Pancreas (tissue), 10 donors: Measurements from ENCODE around the gene LDLRAD4. TPM values are rescaled to one million over a fixed set of nuclear protein-coding genes. Genes with fewer than 3 reads are reported as not detected.

ENCODE experiments used
- ATAC-seq, 4 donors: fragments of 200-7000 bp; cut with Tn5 transposase; one replicate each; pipeline versions ENCODE4 v1.8.0 to v1.9.1; 2020; ENCODE audit warnings: mild to moderate bottlenecking in 4 of 4, moderate library complexity in 4 of 4
- DNase-seq, 6 donors: peaks; one replicate each; pipeline ENCODE4 v3.0.0-alpha.2; 2020
- FAIRE-seq: peaks from 2 replicates; lab custom pipeline; 2012; peaks lifted over from hg19 to GRCh38; lab: Jason Lieb, UNC
- H3K27ac ChIP-seq, 4 donors: fragments of 200-600 bp; sonication (generic); 1 replicate in 3 of 4; 2 replicates in 1 of 4; pipeline versions ENCODE4 v1.5.0 to v1.8.0; 2020
- H3K27me3 ChIP-seq, 4 donors: fragments of 200-600 bp; one replicate each; pipeline ENCODE4 v1.8.0; 2021
- H3K36me3 ChIP-seq, 3 donors: fragments of 200-600 bp; sonication (generic) in 1 of 3; one replicate each; pipeline versions ENCODE4 v1.5.0 to v1.8.0; 2020 to 2021
- H3K4me1 ChIP-seq, 3 donors: fragments of 200-600 bp; one replicate each; pipeline ENCODE4 v1.8.0; 2021
- H3K4me3 ChIP-seq, 4 donors: fragments of 200-600 bp; sonication (generic) in 2 of 4; one replicate each; pipeline versions ENCODE4 v1.5.0 to v1.8.0; 2020 to 2021
- H3K9me3 ChIP-seq, 4 donors: fragments of 200-600 bp; one replicate each; pipeline ENCODE4 v1.8.0; 2021
- WGBS, 2 donors: extraction: QIAGEN DNeasy Blood & Tissue Kit; methylation state at CpG; one replicate each; pipeline ENCODE4 v1.1.7; 2013; 5-methylcytosine and 5-hydroxymethylcytosine counted together
- intact Hi-C, 3 donors: fragments of 100-400 bp; cut with DNase I; formaldehyde crosslinking; loops; one replicate each; pipeline versions ENCODE4 v1.11.1 to v1.14.2; 2022
- polyA plus RNA-seq, 2 donors: library from polyadenylated mRNA; stranded (reverse); fragments of 200-250 nt; gene quantifications; one replicate each; pipeline ENCODE4 v1.2.3, GENCODE V29; 2013
- total RNA-seq, 6 donors: library from RNA; stranded (reverse); fragmentation: NEBNext Ultra II Directional in 4 of 6; extraction: Animal tissue kit (Norgen Biotek cat#: 25700) in 4 of 6; gene quantifications; one replicate each; pipeline versions ENCODE4 v1.2.1 to v1.2.4, GENCODE V29; 2021 to 2023
- TF ChIP-seq, protein P1 (sequence below), 4 donors: fragments of 200-600 bp; sonication (generic) in 3 of 4; IDR thresholded peaks; one replicate each; pipeline versions ENCODE4 v1.5.0 to v1.8.0; 2021; ENCODE audit warnings: antibody characterized with exemption in 4 of 4
- donor health status: healthy with polysubstance abuse.
- donor health status: DM: no; HTN: no; CAD: no; lungs with moderate emphysema.
- donor health status: DM: no; HTN: no; CAD: no.
- donor health status: control.
- donor health status: control.
- donor health status: Bipolar disorder and iron deficiency.
- donor health status: DM: yes; HTN: yes; CAD: no.
- donor health status: DM: no; HTN: no; CAD: no.
- donor health status: DM: no; HTN: no; CAD: no.
- donor health status: DM: yes; HTN: yes; CAD: no.

The LDLRAD4 gene
- total and polyA plus RNA-seq, 8 donors, result 2.5 to 21.8 (median 5.7) TPM

GRCh38 chr18:13390711-13391110 lies 172.2 kb downstream of the LDLRAD4 start:
- Histone ChIP-seq H3K4me3 (no peak overlapping the region), H3K27ac (no peak overlapping the region), H3K27me3 (no peaks in the 10 kb centered on the region), H3K36me3 (no peaks in the 10 kb centered on the region), H3K4me1 (no peaks in the 10 kb centered on the region), H3K9me3 (no peaks in the 10 kb centered on the region)
- DNase-seq (no peak), ATAC-seq (no peak), FAIRE-seq (no peak)
- intact Hi-C loops, result no loop called here
- TF ChIP-seq, protein P1, sequence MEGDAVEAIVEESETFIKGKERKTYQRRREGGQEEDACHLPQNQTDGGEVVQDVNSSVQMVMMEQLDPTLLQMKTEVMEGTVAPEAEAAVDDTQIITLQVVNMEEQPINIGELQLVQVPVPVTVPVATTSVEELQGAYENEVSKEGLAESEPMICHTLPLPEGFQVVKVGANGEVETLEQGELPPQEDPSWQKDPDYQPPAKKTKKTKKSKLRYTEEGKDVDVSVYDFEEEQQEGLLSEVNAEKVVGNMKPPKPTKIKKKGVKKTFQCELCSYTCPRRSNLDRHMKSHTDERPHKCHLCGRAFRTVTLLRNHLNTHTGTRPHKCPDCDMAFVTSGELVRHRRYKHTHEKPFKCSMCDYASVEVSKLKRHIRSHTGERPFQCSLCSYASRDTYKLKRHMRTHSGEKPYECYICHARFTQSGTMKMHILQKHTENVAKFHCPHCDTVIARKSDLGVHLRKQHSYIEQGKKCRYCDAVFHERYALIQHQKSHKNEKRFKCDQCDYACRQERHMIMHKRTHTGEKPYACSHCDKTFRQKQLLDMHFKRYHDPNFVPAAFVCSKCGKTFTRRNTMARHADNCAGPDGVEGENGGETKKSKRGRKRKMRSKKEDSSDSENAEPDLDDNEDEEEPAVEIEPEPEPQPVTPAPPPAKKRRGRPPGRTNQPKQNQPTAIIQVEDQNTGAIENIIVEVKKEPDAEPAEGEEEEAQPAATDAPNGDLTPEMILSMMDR (IDR thresholded peaks at IDR 0.05), result no peak
- 89 to 90% methylated on average over 4 of the region's 4 CpGs for WGBS, 2 donors

- H3K4me3 ChIP-seq, result no peak overlapping the region
- DNase-seq (no peak), FAIRE-seq (no peak), ATAC-seq (no peak)
- H3K27ac ChIP-seq, result no peak overlapping the region
- H3K4me1 ChIP-seq, result no peaks in the 10 kb centered on the region
- 84 to 86% methylated on average over 12 of the region's 12 CpGs for WGBS, 2 donors
- no peaks in the 10 kb centered on the region for H3K27me3 ChIP-seq
- no peaks in the 10 kb centered on the region for H3K9me3 ChIP-seq
- intact Hi-C loops, result no loop called here
- TF ChIP-seq, protein P1 (IDR thresholded peaks at IDR 0.05), result no peak
- no peaks in the 10 kb centered on the region for H3K36me3 ChIP-seq
Observed at GRCh38 chr18:13392029-13392750, 173.6 kb downstream of the LDLRAD4 start.

DNA sequence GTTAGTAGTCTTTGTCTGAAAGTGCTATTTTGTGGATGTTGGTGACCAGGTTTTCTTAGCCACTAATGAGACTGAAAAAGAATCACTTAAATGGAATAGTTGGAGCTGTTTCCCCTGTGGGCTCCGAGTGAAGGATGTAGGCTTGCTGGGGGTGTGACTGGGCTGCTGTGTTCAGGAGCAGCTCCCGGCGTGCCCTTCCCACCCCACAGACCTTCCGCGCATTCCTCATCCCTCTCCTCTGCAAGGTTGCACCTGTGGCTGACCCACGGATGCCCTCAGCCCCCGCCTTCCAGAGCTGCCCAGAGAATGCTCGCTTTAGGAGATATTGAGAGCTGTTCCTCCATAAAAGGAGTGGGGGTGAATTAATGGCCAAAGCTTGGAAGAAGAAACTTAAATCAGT lies 174.3 kb downstream of the LDLRAD4 start:
- no peak overlapping the region for H3K27ac ChIP-seq
- H3K4me3 ChIP-seq, result no peak overlapping the region
- TF ChIP-seq, protein P1 (IDR thresholded peaks at IDR 0.05), result no peak
- no peaks in the 10 kb centered on the region for H3K9me3 ChIP-seq
- no peaks in the 10 kb centered on the region for H3K36me3 ChIP-seq
- no peak for DNase-seq
- intact Hi-C loops, result no loop called here
- H3K4me1 ChIP-seq, result no peaks in the 10 kb centered on the region
- 43 to 50% methylated on average over 8 of the region's 8 CpGs for WGBS, 2 donors
- no peak for ATAC-seq
- no peak for FAIRE-seq
- no peaks in the 10 kb centered on the region for H3K27me3 ChIP-seq

DNA sequence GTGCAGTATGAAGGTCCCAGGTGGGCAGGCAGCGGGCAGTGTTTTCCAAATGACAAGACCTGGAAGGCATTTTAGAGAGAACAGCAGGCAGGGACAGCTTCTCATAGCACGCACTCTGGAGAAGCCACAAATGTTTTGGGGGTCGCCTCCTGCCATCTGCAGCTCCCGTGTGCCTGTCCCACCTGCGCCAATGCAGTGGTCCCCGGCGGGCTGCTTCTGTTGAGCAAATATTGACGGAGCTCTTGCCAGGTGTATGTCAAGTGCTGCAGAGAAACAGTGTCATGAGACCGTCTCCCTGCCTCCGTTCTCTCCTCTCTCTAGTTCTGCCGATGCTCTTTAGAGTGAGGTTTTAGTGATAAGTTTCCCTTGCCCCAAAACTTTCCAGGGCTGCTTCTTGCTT lies 174.8 kb downstream of the LDLRAD4 start:
- FAIRE-seq (no peak), DNase-seq (no peak), ATAC-seq (no peak)
- Histone ChIP-seq H3K4me1 (no peaks in the 10 kb centered on the region), H3K9me3 (no peaks in the 10 kb centered on the region), H3K4me3 (no peak overlapping the region), H3K27ac (no peak overlapping the region), H3K27me3 (no peaks in the 10 kb centered on the region), H3K36me3 (no peaks in the 10 kb centered on the region)
- 31 to 41% methylated on average over 11 of the region's 11 CpGs for WGBS, 2 donors
- TF ChIP-seq, protein P1 (IDR thresholded peaks at IDR 0.05), result no peak
- intact Hi-C loops, result no loop called here

- ATAC-seq, result no peak
- H3K4me3 ChIP-seq, result no peak overlapping the region
- 46 to 68% methylated on average over 3 of the region's 3 CpGs for WGBS, 2 donors
- H3K27me3 ChIP-seq, result no peaks in the 10 kb centered on the region
- no peak overlapping the region for H3K27ac ChIP-seq
- H3K4me1 ChIP-seq, result no peaks in the 10 kb centered on the region
- DNase-seq, result no peak
- intact Hi-C loops, result no loop called here
- H3K9me3 ChIP-seq, result no peaks in the 10 kb centered on the region
- no peak for FAIRE-seq
- H3K36me3 ChIP-seq, result no peaks in the 10 kb centered on the region
- TF ChIP-seq, protein P1 (IDR thresholded peaks at IDR 0.05), result no peak
Observed at GRCh38 chr18:13394801-13395200, 176.2 kb downstream of the LDLRAD4 start.
